ENCODE results near the gene NGEF. TPM values are rescaled to one million over a fixed set of nuclear protein-coding genes. Genes with fewer than 3 reads are reported as not detected.

The NGEF gene
- total RNA-seq, 1 experiment from 2014 or later = 5.4 TPM

DNA sequence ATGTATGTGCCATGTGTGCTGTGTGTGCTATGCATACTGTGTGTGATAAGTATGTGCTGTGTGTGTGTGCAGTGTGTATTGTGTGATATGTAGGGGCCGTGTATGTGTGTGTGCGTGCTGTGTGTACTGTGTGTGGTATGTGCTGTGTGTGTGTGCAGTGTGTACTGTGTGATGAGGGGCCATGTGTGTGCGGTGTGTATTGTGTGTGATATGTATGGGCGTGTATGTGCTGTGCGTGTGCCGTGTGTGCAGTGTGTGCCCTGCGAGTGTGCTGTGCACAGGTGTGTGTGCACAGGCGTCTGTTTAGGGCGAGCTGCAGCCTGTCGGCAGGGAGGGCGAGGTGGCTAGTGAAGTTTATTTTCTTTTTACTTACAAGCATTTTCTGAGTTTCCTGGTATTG lies 126.9 kb downstream of the NGEF start:
- Mint-ChIP-seq H3K9me3 (no peaks in the 10 kb centered on the region), H3K27me3 (ENCODE audit: low read depth) (no peaks in the 10 kb centered on the region), H3K36me3 (no peaks in the 10 kb centered on the region), H3K4me3 (no peak overlapping the region), H3K27ac (no peak overlapping the region; the same call in 1 of the 2 replicates), H3K4me1 (peaks cover 18% of the 10 kb centered on the region)
- TF ChIP-seq, protein P1, sequence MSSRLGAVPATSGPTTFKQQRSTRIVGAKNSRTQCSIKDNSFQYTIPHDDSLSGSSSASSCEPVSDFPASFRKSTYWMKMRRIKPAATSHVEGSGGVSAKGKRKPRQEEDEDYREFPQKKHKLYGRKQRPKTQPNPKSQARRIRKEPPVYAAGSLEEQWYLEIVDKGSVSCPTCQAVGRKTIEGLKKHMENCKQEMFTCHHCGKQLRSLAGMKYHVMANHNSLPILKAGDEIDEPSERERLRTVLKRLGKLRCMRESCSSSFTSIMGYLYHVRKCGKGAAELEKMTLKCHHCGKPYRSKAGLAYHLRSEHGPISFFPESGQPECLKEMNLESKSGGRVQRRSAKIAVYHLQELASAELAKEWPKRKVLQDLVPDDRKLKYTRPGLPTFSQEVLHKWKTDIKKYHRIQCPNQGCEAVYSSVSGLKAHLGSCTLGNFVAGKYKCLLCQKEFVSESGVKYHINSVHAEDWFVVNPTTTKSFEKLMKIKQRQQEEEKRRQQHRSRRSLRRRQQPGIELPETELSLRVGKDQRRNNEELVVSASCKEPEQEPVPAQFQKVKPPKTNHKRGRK (CRISPR knock-in tag; IDR thresholded peaks at IDR 0.05; ENCODE audit: borderline replicate concordance) = no peak
- no peak for TF ChIP-seq TEAD1 (CRISPR knock-in tag; IDR thresholded peaks at IDR 0.05)
- TF ChIP-seq, protein P2, sequence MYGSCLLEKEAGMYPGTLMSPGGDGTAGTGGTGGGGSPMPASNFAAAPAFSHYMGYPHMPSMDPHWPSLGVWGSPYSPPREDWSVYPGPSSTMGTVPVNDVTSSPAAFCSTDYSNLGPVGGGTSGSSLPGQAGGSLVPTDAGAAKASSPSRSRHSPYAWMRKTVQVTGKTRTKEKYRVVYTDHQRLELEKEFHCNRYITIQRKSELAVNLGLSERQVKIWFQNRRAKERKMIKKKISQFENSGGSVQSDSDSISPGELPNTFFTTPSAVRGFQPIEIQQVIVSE (CRISPR knock-in tag; IDR thresholded peaks at IDR 0.05; ENCODE audit: borderline replicate concordance) = no peak
- TF ChIP-seq, protein P3, sequence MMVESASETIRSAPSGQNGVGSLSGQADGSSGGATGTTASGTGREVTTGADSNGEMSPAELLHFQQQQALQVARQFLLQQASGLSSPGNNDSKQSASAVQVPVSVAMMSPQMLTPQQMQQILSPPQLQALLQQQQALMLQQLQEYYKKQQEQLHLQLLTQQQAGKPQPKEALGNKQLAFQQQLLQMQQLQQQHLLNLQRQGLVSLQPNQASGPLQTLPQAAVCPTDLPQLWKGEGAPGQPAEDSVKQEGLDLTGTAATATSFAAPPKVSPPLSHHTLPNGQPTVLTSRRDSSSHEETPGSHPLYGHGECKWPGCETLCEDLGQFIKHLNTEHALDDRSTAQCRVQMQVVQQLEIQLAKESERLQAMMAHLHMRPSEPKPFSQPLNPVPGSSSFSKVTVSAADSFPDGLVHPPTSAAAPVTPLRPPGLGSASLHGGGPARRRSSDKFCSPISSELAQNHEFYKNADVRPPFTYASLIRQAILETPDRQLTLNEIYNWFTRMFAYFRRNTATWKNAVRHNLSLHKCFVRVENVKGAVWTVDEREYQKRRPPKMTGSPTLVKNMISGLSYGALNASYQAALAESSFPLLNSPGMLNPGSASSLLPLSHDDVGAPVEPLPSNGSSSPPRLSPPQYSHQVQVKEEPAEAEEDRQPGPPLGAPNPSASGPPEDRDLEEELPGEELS (CRISPR knock-in tag; IDR thresholded peaks at IDR 0.05) = no peak
- no peak for TF ChIP-seq MYBL2 (CRISPR knock-in tag; IDR thresholded peaks at IDR 0.05)
- no peak for TF ChIP-seq SP1 (CRISPR knock-in tag; conservative IDR thresholded peaks at IDR 0.05)
- TF ChIP-seq, protein P4, sequence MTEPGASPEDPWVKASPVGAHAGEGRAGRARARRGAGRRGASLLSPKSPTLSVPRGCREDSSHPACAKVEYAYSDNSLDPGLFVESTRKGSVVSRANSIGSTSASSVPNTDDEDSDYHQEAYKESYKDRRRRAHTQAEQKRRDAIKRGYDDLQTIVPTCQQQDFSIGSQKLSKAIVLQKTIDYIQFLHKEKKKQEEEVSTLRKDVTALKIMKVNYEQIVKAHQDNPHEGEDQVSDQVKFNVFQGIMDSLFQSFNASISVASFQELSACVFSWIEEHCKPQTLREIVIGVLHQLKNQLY (CRISPR knock-in tag; IDR thresholded peaks at IDR 0.05) = no peak
- TF ChIP-seq RELA (CRISPR knock-in tag; IDR thresholded peaks at IDR 0.05; ENCODE audit: borderline replicate concordance) = no peak
- TF ChIP-seq ZNF138 (CRISPR knock-in tag; conservative IDR thresholded peaks at IDR 0.05) = no peak
- TF ChIP-seq HMGA2 (CRISPR knock-in tag; IDR thresholded peaks at IDR 0.05) = no peak
- TF ChIP-seq SOX15 (CRISPR knock-in tag; IDR thresholded peaks at IDR 0.05) = no peak
- TF ChIP-seq, protein P5, sequence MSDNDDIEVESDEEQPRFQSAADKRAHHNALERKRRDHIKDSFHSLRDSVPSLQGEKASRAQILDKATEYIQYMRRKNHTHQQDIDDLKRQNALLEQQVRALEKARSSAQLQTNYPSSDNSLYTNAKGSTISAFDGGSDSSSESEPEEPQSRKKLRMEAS (CRISPR knock-in tag; IDR thresholded peaks at IDR 0.05) = no peak
- TF ChIP-seq, protein P6, sequence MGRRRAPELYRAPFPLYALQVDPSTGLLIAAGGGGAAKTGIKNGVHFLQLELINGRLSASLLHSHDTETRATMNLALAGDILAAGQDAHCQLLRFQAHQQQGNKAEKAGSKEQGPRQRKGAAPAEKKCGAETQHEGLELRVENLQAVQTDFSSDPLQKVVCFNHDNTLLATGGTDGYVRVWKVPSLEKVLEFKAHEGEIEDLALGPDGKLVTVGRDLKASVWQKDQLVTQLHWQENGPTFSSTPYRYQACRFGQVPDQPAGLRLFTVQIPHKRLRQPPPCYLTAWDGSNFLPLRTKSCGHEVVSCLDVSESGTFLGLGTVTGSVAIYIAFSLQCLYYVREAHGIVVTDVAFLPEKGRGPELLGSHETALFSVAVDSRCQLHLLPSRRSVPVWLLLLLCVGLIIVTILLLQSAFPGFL (CRISPR knock-in tag; IDR thresholded peaks at IDR 0.05; ENCODE audit: borderline replicate concordance) = no peak
- TF ChIP-seq, protein P7, sequence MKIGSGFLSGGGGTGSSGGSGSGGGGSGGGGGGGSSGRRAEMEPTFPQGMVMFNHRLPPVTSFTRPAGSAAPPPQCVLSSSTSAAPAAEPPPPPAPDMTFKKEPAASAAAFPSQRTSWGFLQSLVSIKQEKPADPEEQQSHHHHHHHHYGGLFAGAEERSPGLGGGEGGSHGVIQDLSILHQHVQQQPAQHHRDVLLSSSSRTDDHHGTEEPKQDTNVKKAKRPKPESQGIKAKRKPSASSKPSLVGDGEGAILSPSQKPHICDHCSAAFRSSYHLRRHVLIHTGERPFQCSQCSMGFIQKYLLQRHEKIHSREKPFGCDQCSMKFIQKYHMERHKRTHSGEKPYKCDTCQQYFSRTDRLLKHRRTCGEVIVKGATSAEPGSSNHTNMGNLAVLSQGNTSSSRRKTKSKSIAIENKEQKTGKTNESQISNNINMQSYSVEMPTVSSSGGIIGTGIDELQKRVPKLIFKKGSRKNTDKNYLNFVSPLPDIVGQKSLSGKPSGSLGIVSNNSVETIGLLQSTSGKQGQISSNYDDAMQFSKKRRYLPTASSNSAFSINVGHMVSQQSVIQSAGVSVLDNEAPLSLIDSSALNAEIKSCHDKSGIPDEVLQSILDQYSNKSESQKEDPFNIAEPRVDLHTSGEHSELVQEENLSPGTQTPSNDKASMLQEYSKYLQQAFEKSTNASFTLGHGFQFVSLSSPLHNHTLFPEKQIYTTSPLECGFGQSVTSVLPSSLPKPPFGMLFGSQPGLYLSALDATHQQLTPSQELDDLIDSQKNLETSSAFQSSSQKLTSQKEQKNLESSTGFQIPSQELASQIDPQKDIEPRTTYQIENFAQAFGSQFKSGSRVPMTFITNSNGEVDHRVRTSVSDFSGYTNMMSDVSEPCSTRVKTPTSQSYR (CRISPR knock-in tag; IDR thresholded peaks at IDR 0.05) = no peak
- no peak for TF ChIP-seq MXD4 (CRISPR knock-in tag; IDR thresholded peaks at IDR 0.05; ENCODE audit: borderline replicate concordance)
- TF ChIP-seq JUN (CRISPR knock-in tag; IDR thresholded peaks at IDR 0.05) = no peak
- TF ChIP-seq ESRRA (CRISPR knock-in tag; IDR thresholded peaks at IDR 0.05; ENCODE audit: borderline replicate concordance) = no peak
- ChIA-PET CTCF (no interaction called here), POLR2A (no interaction called here)
- ATAC-seq (no peak), DNase-seq (ENCODE audit: low spot score) (no peak)
